ENCODE results near the gene ECI2. TPM values are rescaled to one million over a fixed set of nuclear protein-coding genes. Genes with fewer than 3 reads are reported as not detected.
A peak's percentile ranks its signal among the peaks of the same experiment; 100 is the strongest.

The ECI2 gene
- polyA plus RNA-seq (ENCODE audit: insufficient read length), result 40.7 TPM

GRCh38 chr6:4134841-4135664, at the start of gene ECI2:
Gene ECI2 (minus strand): TSS chr6:4135575. CDS start chr6:4135560, 15 bp downstream.
- no peak for DNase-seq

- no peak for DNase-seq
Measured at GRCh38 chr6:4180652-4181255, 45.4 kb upstream of the ECI2 start.

GRCh38 chr6:4179960-4180651, 44.7 kb upstream of the ECI2 start:
- DNase-seq, result no peak

GRCh38 chr6:4178737-4179333, 43.5 kb upstream of the ECI2 start:
- no peak for DNase-seq

- no peak for DNase-seq
Measured at GRCh38 chr6:4176907-4177306, 41.5 kb upstream of the ECI2 start.

DNA sequence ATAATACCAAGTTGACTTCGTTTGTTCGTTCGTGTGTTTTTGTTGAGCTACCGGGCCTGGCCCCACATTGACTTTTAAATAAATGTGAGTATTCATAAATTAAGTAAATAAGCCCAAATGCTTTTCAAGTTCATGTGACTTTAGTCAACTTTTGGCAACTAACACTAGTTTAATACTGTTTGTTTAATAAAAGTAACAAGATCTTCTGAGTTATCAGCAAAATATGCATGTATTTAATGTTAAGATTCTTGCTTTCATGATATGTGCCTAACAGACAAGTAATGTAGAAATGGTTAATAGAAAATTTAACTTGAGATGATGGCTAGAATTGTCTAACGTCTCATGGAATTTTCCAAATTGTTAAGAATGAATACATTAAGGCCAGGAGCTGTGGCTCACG, 38.7 kb upstream of the ECI2 start:
- no peak for DNase-seq

DNA sequence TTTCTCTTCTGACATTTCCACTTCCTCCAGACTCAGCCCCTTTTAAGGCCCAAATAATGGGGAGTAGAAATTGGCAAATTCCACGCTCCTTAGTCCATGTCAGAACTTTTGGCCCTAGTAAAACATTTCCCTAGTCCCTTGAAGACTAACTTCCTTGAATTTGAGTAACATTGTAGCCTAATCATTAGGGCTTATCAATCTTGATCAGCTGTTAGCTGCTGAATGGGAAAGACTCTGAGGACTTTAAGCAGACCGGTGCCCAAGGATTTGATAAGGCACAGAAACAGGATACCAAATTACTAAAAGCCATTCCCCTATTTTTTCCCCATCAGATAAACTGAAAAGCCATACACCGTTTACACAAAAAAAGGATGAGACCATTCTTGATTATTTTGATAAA, 37.0 kb upstream of the ECI2 start:
- no peak for DNase-seq

GRCh38 chr6:4170297-4170696, 34.9 kb upstream of the ECI2 start:
- no peak for DNase-seq

DNA sequence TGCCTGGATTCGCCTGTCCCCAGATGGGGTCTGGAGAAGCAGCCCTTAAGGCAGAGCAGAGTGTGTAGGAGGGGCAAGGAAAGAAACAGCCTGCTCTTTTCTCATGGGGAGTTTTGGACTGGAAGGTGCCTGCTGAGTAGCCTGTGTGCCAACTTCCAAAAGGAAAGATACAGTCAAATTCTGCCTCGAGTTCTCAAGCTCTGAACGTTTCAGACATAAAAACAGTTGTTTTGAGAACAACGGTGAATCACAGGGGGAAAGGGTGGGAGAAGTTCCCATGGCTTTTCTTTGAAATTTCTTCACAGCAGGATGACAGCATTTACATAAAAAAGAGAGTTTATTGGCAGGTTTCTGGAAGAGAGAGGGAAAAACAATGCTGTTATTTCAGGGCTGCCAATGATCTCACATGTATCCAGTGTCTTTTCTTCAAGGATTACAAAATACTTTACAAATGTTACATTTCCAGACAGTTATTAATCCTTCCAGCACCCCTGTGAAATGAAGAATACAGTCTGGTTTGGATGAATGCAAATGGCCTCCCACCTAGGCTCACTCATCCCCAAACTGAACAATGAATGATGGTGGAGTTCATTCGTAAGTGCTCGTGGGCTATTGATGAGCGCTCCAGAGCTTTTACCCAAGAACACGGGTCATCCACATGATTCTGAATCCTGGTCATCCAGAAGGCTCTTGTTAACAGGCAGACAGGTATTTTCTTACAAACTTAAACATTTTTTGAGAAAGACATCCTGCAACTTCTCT, 33.8 kb upstream of the ECI2 start:
- no peak for DNase-seq

DNA sequence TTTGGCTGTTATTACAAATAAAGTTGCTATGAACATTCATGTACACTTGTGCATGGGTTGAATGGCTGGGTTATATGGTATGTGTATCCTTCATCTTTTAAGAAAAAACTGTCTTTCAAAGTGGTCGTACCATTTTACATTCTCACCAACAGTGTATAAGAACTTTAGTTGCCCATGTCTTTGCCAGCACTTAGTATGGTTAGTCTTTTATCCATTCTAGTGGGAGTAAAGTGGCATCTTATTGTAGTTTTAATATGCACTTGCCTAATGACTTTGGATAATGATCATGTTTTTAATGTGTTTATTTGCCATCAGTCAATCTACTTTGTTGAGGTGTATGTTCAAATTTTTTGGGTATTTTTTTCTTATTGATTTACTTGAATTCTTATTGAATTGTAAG, 32.5 kb upstream of the ECI2 start:
- no peak for DNase-seq

- DNase-seq, result no peak
Measured at GRCh38 chr6:4167123-4167522, 31.7 kb upstream of the ECI2 start.

DNA sequence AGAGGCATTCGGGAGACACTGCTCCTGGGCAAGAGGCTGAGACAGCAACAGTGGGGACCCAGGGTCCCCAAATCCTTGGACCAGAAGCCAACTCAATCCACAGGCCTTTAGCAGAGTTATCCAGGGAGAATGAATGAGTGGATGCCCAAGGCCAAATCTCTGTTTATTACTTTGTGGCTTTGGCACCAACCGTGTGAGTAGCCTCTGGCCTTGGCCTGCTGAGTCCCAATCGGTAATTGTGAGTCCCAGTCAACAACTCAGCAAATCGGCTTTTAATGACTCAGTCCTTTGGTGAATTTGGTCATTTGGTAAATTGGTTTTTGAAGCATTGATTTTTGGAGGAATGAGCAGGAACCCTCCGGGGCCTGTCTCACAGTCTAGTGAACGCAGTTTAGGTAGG, 29.1 kb upstream of the ECI2 start:
- DNase-seq, result no peak

DNA sequence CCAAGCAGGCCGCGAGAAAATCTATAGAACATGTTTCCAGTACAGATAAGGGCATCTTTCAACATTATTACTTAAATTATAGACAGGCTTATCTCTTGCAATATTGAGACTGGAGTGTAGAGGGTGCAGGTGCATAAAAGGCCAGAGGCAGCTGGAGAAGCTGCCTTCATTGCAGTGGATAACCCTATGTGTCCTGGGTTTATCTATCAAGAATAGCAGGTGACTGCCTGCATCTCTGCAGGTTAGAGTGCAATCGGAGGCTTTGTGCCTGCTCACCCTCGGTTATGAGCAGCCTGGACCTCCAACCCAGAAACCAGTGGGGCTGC, 28.7 kb upstream of the ECI2 start:
- no peak for DNase-seq

GRCh38 chr6:4163408-4164116, 28.2 kb upstream of the ECI2 start:
- DNase-seq, result no peak

DNA sequence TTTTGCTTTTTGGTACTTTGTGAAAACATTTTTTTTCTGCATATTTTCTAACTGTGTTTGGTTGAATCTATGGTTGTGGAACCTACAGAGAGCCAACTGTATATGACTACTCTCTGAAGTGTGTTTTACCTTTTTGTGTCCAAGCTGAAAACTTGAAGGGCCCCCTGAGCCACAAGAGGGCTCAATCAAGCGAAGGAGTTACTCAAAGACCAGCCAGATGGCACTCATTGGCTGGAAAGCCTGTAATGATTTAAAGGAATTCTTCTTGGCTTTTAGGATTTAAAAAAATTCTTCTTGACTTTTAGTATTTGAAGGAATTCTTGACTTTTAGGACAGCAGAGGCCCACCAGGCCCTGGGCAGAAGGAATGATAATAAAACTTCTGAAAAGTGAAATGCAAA, 27.0 kb upstream of the ECI2 start:
- no peak for DNase-seq

GRCh38 chr6:4159491-4159890, 24.1 kb upstream of the ECI2 start:
- no peak for DNase-seq

- DNase-seq, result no peak
Measured at GRCh38 chr6:4157506-4157905, 22.1 kb upstream of the ECI2 start.

DNA sequence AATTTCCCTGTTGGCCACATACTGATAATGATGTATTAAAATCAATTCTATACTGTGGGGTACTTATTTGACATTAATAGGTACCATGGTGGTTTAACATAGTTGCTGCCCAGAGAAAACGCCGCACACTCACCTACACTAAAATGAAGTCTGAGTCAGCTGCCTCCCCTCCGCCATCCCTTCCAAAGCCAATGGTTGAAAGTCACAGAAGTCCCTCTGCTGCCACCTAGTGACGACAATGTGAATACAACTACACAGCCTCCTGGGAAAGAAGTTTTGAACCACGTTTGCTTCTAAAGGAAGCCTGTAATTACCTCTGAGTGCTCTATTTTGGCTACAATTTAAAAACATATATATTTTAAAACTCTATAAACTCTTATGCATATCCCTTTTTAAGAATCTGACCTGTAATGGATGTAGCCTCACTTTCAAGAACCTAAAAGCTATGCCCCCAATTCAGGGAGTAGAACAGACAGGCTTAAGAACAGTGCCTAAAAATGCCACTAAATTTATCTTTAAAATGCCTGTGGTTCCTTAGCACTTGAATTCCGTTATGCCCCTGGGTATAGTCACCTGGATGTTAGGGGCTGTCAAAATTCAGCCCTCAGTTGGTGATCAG, 20.6 kb upstream of the ECI2 start:
- DNase-seq, result peak; percentile 85

- DNase-seq, result no peak
Measured at GRCh38 chr6:4153514-4153985, 18.2 kb upstream of the ECI2 start.

- no peak for DNase-seq
Measured at GRCh38 chr6:4145083-4145482, 9.7 kb upstream of the ECI2 start.

- no peak for DNase-seq
Measured at GRCh38 chr6:4139272-4139671, 3.9 kb upstream of the ECI2 start.
